Tibial nerve (tissue), 4 donors: ENCODE measurements around the gene LMF2. TPM values are rescaled to one million over a fixed set of nuclear protein-coding genes. Genes with fewer than 3 reads are reported as not detected.

Experiments
- DNase-seq, 2 donors: peaks; one replicate each; pipeline ENCODE4 v3.0.0-alpha.2; 2019; ENCODE audit warnings: low spot score in 2 of 2
- H3K27ac ChIP-seq, 4 donors: fragments of 200-600 bp; sonication (generic) in 3 of 4; one replicate each; pipeline ENCODE4 v1.5.1; 2017 to 2019; ENCODE audit warnings: mild to moderate bottlenecking in 1 of 4
- H3K27me3 ChIP-seq, 2 donors: fragments of 200-600 bp; sonication (generic) in 1 of 2; one replicate each; pipeline versions ENCODE4 v1.5.1 to v1.6.0; 2017 to 2019
- H3K36me3 ChIP-seq, 3 donors: fragments of 200-600 bp; sonication (generic); one replicate each; pipeline ENCODE4 v1.5.1; 2018 to 2019
- H3K4me1 ChIP-seq, 4 donors: fragments of 200-600 bp; sonication (generic) in 3 of 4; one replicate each; pipeline ENCODE4 v1.5.1; 2017 to 2019
- H3K4me3 ChIP-seq, 4 donors: fragments of 200-600 bp; sonication (generic) in 3 of 4; one replicate each; pipeline ENCODE4 v1.5.1; 2017 to 2019; ENCODE audit warnings: mild to moderate bottlenecking in 1 of 4, moderate library complexity in 1 of 4
- H3K9me3 ChIP-seq, 4 donors: fragments of 200-600 bp; sonication (generic) in 3 of 4; one replicate each; pipeline ENCODE4 v1.5.1; 2017 to 2019
- CTCF ChIP-seq, 5 experiments: fragments of 200-600 bp in 3 of 5; fragments of 450-650 bp in 2 of 5; sonication (generic) in 3 of 5; IDR thresholded peaks; one replicate each; pipeline ENCODE4 v1.5.1; 2016 to 2019; ENCODE audit warnings: antibody characterized with exemption in 5 of 5, mild to moderate bottlenecking in 3 of 5, moderate library complexity in 2 of 5
- EP300 ChIP-seq, 2 donors: sonication (generic); formaldehyde crosslinking; IDR thresholded peaks; one replicate each; pipeline ENCODE4 v1.6.1; 2017; ENCODE audit warnings: antibody characterized with exemption in 2 of 2, mild to moderate bottlenecking in 1 of 2
- POLR2A ChIP-seq, 2 donors: fragments of 450-650 bp; IDR thresholded peaks; one replicate each; pipeline ENCODE4 v1.6.1; 2017; ENCODE audit warnings: antibody characterized with exemption in 2 of 2, mild to moderate bottlenecking in 2 of 2, moderate library complexity in 2 of 2
- WGBS, 2 donors: methylation state at CpG; one replicate each; pipeline ENCODE4 v1.1.5; 2018; 5-methylcytosine and 5-hydroxymethylcytosine counted together
- total RNA-seq, 4 donors: library from RNA; depleted of rRNA; stranded (reverse); fragments of >200 nt; gene quantifications; one replicate each; pipeline ENCODE4 v1.1.0, GENCODE V29; 2016

LMF2 gene
- total RNA-seq, 4 donors from 2014 or later, result 53.7 to 85.2 (median 58.1) TPM

- WGBS, 2 donors, result 89 to 95% methylated on average over 4 to 8 of the region's 8 CpGs
- TF ChIP-seq CTCF (IDR thresholded peaks at IDR 0.05), result no peak
- no peak for TF ChIP-seq POLR2A (IDR thresholded peaks at IDR 0.05)
- no peak for TF ChIP-seq EP300 (IDR thresholded peaks at IDR 0.05)
- peaks cover 0 to 6% (median 4%) of the 10 kb centered on the region in 4 donors for H3K4me1 ChIP-seq
- no peaks in the 10 kb centered on the region for H3K27me3 ChIP-seq
- DNase-seq, result no peak
- no peak overlapping the region for H3K27ac ChIP-seq
- H3K9me3 ChIP-seq, result no peaks in the 10 kb centered on the region
- peaks cover 0 to 95% (median 54%) of the 10 kb centered on the region in 3 donors for H3K36me3 ChIP-seq
- H3K4me3 ChIP-seq, result no peak overlapping the region
Observed at GRCh38 chr22:50519151-50519550, 11.6 kb upstream of the LMF2 start.

- Histone ChIP-seq H3K4me1 (peaks cover 0 to under 1% (median 0%) of the 10 kb centered on the region in 4 donors), H3K27me3 (no peaks in the 10 kb centered on the region), H3K27ac (no peak overlapping the region), H3K9me3 (no peaks in the 10 kb centered on the region), H3K4me3 (no peak overlapping the region), H3K36me3 (peaks cover 0 to 90% (median 52%) of the 10 kb centered on the region in 3 donors)
- no peak for DNase-seq
- TF ChIP-seq EP300 (IDR thresholded peaks at IDR 0.05) (no peak), CTCF (IDR thresholded peaks at IDR 0.05) (no peak), POLR2A (IDR thresholded peaks at IDR 0.05) (no peak)
- 83 to 93% methylated on average over 7 of the region's 7 CpGs for WGBS, 2 donors
Observed at GRCh38 chr22:50518606-50519005, 11.1 kb upstream of the LMF2 start.

DNA sequence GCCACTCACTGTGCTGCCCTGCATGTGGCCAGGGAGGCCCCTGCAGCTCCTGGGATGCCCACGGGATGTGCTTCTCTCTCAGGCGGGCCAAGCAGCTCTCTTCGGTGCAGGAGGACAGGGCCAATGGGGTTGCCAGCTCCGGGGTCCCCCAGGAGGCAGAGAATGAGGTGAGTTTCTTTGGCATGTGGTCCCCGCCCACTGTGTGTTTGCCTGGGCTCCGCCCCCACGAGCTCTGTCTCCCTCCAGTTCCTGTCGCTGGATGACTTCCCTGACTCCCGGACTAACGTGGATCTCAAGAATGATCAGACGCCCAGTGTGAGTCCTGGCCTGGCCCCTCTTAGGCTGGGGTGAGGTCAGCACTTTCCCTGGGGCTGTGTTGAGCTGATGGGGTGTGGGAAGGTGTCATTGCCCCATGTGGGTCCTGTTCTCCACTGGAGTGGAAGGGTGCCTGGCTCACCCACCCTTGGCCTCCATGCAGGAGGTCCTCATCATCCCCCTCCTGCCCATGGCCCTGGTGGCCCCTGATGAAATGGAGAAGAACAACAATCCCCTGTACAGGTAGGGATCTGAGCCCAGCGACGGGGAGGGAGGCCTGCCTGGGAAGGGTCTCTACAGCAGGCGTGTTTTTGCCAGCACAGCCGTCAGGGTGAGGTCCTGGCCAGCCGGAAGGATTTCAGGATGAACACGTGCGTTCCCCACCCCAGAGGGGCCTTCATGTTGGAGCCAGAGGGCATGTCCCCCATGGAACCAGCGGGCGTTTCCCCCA, 10.2 kb upstream of the LMF2 start:
- DNase-seq, result no peak
- WGBS, 2 donors, result 82 to 84% methylated on average over 18 to 19 of the region's 20 CpGs
- H3K9me3 ChIP-seq, result no peaks in the 10 kb centered on the region
- no peaks in the 10 kb centered on the region for H3K4me1 ChIP-seq
- TF ChIP-seq CTCF (IDR thresholded peaks at IDR 0.05) (no peak), EP300 (IDR thresholded peaks at IDR 0.05) (no peak), POLR2A (IDR thresholded peaks at IDR 0.05) (no peak)
- peaks cover 0 to 80% (median 45%) of the 10 kb centered on the region in 3 donors for H3K36me3 ChIP-seq
- no peak overlapping the region for H3K27ac ChIP-seq
- no peaks in the 10 kb centered on the region for H3K27me3 ChIP-seq
- H3K4me3 ChIP-seq, result no peak overlapping the region

- H3K27me3 ChIP-seq, result no peaks in the 10 kb centered on the region
- no peak overlapping the region for H3K27ac ChIP-seq
- H3K4me1 ChIP-seq, result no peaks in the 10 kb centered on the region
- H3K36me3 ChIP-seq, result peaks cover 0 to 73% (median 37%) of the 10 kb centered on the region in 3 donors
- H3K9me3 ChIP-seq, result no peaks in the 10 kb centered on the region
- H3K4me3 ChIP-seq, result no peak overlapping the region
- 78 to 81% methylated on average over 16 of the region's 16 CpGs for WGBS, 2 donors
- DNase-seq, result no peak
- no peak for TF ChIP-seq POLR2A (IDR thresholded peaks at IDR 0.05)
Observed at GRCh38 chr22:50516891-50517290, 9.4 kb upstream of the LMF2 start.

DNA sequence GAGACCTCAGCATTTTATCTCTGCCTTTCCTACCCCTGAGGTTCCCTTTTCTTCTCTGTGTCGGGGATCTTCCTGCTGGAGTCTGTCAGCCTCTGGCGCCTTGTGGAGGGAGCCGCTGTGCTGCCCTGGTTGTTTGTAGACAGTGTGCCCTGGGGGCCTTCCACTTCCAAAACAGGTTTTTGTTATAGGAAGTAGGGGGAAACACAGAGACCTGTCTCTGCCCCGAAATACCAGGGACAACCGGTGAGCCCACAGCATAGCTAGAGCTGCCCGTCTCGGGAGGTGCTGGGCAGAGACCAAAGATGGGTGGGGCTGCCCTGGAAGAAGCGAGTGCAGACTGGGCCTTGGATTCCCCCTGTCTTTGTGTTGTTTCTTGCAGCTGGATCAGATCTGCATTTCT, 8.6 kb upstream of the LMF2 start:
- Histone ChIP-seq H3K9me3 (no peaks in the 10 kb centered on the region), H3K36me3 (peaks cover 0 to 64% (median 33%) of the 10 kb centered on the region in 3 donors), H3K4me1 (no peaks in the 10 kb centered on the region), H3K4me3 (no peak overlapping the region), H3K27ac (no peak overlapping the region), H3K27me3 (no peaks in the 10 kb centered on the region)
- no peak for TF ChIP-seq EP300 (IDR thresholded peaks at IDR 0.05)
- WGBS, 2 donors, result 81 to 82% methylated on average over 8 of the region's 8 CpGs
- DNase-seq, result no peak

DNA sequence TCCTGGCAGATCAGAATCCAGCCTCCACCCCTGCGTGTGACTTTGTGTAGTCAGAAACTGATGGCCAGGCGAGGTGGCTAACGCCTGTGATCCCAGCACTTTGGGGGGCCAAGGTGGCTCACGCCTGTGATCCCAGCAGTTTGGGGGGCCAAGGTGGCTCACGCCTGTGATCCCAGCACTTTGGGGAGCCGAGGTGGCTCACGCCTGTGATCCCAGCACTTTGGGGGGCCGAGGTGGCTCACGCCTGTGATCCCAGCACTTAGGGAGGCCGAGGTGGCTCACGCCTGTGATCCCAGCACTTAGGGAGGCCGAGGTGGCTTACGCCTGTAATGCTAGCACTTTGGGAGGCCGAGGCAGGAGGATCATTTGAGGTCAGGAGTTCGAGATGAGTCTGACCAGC, 5.7 kb upstream of the LMF2 start:
- Histone ChIP-seq H3K27me3 (no peaks in the 10 kb centered on the region), H3K4me3 (no peak overlapping the region), H3K9me3 (no peaks in the 10 kb centered on the region), H3K4me1 (peaks cover 0 to 16% (median 6%) of the 10 kb centered on the region in 4 donors), H3K27ac (no peak overlapping the region), H3K36me3 (peaks cover 0 to 35% (median 20%) of the 10 kb centered on the region in 3 donors)
- 92 to 95% methylated on average over 15 of the region's 15 CpGs for WGBS, 2 donors
- DNase-seq, result no peak
- TF ChIP-seq POLR2A (IDR thresholded peaks at IDR 0.05) (no peak), EP300 (IDR thresholded peaks at IDR 0.05) (no peak), CTCF (IDR thresholded peaks at IDR 0.05) (no peak)
